CD4-positive, alpha-beta T cell (primary cell): Measurements from ENCODE around the gene LRRC55. TPM values are rescaled to one million over a fixed set of nuclear protein-coding genes. Genes with fewer than 3 reads are reported as not detected.

ENCODE experiments used
- ATAC-seq: fragments of 200-7000 bp; cut with Tn5 transposase; one replicate; pipeline ENCODE4 v1.10.0; 2022; ENCODE audit warnings: mild to moderate bottlenecking; ENCODE audit not compliant: poor library complexity
- CTCF ChIA-PET: fragments of 350-600 bp; sonication (Branson Sonifier 250); formaldehyde crosslinking; loops from one replicate; lab custom pipeline; 2021; ENCODE audit warnings: antibody characterized with exemption, inconsistent platforms; lab: Charles Lee
- POLR2A ChIA-PET: fragments of 350-600 bp; sonication (Branson Sonifier 250); formaldehyde crosslinking; loops from one replicate; lab custom pipeline; 2021; ENCODE audit warnings: antibody characterized with exemption, inconsistent platforms; lab: Charles Lee
- DNase-seq, 14 experiments: peaks; one replicate each; pipeline ENCODE4 v3.0.0-alpha.2; 2013 to 2020; ENCODE audit warnings: mixed read lengths in 2 of 14
- H3K27ac ChIP-seq, 2 donors: one replicate each; pipeline versions ENCODE4 v1.5.1 to v1.7.0; 2013; ENCODE audit warnings: low read length in 2 of 2, low read depth in 1 of 2, mild to moderate bottlenecking in 1 of 2
- H3K27me3 ChIP-seq, 2 experiments: 1 replicate in 1 of 2; 2 replicates in 1 of 2; pipeline versions ENCODE4 v1.6.1 to v1.7.0; 2013; ENCODE audit warnings: low read length in 2 of 2, control low read depth in 1 of 2, mild to moderate bottlenecking in 1 of 2, moderate library complexity in 1 of 2; ENCODE audit not compliant: insufficient read depth in 2 of 2, control insufficient read depth in 1 of 2
- H3K36me3 ChIP-seq: one replicate; pipeline ENCODE4 v1.6.1; 2013; ENCODE audit warnings: low read length, control low read depth; ENCODE audit not compliant: insufficient read depth
- H3K4me1 ChIP-seq: one replicate; pipeline ENCODE4 v1.6.1; 2013; ENCODE audit warnings: low read length, control low read depth; ENCODE audit not compliant: insufficient read depth
- H3K4me3 ChIP-seq: one replicate; pipeline ENCODE4 v1.5.1; 2013; ENCODE audit warnings: mild to moderate bottlenecking, low read length, moderate library complexity
- H3K9me3 ChIP-seq, 2 experiments: 1 replicate in 1 of 2; 2 replicates in 1 of 2; pipeline versions ENCODE4 v1.6.1 to v1.7.0; 2013; ENCODE audit warnings: low read length in 2 of 2, mild to moderate bottlenecking in 2 of 2, control low read depth in 1 of 2, moderate library complexity in 1 of 2; ENCODE audit not compliant: control insufficient read depth in 1 of 2, insufficient read depth in 1 of 2
- H3K27ac Mint-ChIP-seq: one replicate; pipeline ENCODE4 v1.8.0; 2020; ENCODE audit warnings: mixed read lengths
- H3K27me3 Mint-ChIP-seq: one replicate; pipeline ENCODE4 v1.8.0; 2021; ENCODE audit warnings: mixed read lengths
- H3K36me3 Mint-ChIP-seq: one replicate; pipeline ENCODE4 v1.8.0; 2021; ENCODE audit warnings: low read depth, mixed read lengths
- H3K4me1 Mint-ChIP-seq: one replicate; pipeline ENCODE4 v1.8.0; 2021; ENCODE audit warnings: low read depth, mixed read lengths
- H3K4me3 Mint-ChIP-seq: one replicate; pipeline ENCODE4 v1.8.0; 2020; ENCODE audit warnings: mild to moderate bottlenecking, mixed read lengths
- H3K9me3 Mint-ChIP-seq: one replicate; pipeline ENCODE4 v1.8.0; 2020; ENCODE audit warnings: mixed read lengths
- intact Hi-C, 2 experiments: fragments of 100-400 bp; cut with DNase I in 1 of 2; cut with micrococcal nuclease in 1 of 2; formaldehyde crosslinking; loops; one replicate each; pipeline versions ENCODE4 v1.15.1 to v1.9.0; 2023 to 2025; cut with DNase I, micrococcal nuclease
- total RNA-seq, 174 experiments: library from RNA in 2 of 174; stranded (reverse) in 2 of 174; gene quantifications; one replicate each; pipeline ENCODE4 v1.2.3 and lab custom pipeline; 2021 to 2026
- TF ChIP-seq, protein P1 (sequence below): fragments of 200-600 bp; IDR thresholded peaks from one replicate; pipeline ENCODE4 v1.8.0; 2022; ENCODE audit warnings: antibody characterized with exemption, mild to moderate bottlenecking

Gene LRRC55
- total RNA-seq, 2 experiments from 2014 or later = not detected

GRCh38 chr11:57230791-57231538 is 49.2 kb downstream of the LRRC55 start:
- H3K27me3 Mint-ChIP-seq = peaks cover 66% of the 10 kb centered on the region
- no peaks in the 10 kb centered on the region for H3K9me3 ChIP-seq
- H3K27ac Mint-ChIP-seq = no peak overlapping the region
- POLR2A ChIA-PET = no interaction called here
- H3K36me3 Mint-ChIP-seq = no peaks in the 10 kb centered on the region
- intact Hi-C loops = no loop called here
- no peak for DNase-seq
- CTCF ChIA-PET = no interaction called here
- TF ChIP-seq, protein P1, sequence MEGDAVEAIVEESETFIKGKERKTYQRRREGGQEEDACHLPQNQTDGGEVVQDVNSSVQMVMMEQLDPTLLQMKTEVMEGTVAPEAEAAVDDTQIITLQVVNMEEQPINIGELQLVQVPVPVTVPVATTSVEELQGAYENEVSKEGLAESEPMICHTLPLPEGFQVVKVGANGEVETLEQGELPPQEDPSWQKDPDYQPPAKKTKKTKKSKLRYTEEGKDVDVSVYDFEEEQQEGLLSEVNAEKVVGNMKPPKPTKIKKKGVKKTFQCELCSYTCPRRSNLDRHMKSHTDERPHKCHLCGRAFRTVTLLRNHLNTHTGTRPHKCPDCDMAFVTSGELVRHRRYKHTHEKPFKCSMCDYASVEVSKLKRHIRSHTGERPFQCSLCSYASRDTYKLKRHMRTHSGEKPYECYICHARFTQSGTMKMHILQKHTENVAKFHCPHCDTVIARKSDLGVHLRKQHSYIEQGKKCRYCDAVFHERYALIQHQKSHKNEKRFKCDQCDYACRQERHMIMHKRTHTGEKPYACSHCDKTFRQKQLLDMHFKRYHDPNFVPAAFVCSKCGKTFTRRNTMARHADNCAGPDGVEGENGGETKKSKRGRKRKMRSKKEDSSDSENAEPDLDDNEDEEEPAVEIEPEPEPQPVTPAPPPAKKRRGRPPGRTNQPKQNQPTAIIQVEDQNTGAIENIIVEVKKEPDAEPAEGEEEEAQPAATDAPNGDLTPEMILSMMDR = no peak
- no peak overlapping the region for H3K27ac ChIP-seq
- no peaks in the 10 kb centered on the region for H3K36me3 ChIP-seq
- H3K4me1 ChIP-seq = no peaks in the 10 kb centered on the region
- peaks cover 31 to 42% of the 10 kb centered on the region in 2 experiments for H3K27me3 ChIP-seq
- ATAC-seq = no peak
- no peaks in the 10 kb centered on the region for H3K4me1 Mint-ChIP-seq
- no peak overlapping the region for H3K4me3 ChIP-seq
- no peaks in the 10 kb centered on the region for H3K9me3 Mint-ChIP-seq
- H3K4me3 Mint-ChIP-seq = no peak overlapping the region

GRCh38 chr11:57231539-57232253 is 49.9 kb downstream of the LRRC55 start:
- Mint-ChIP-seq H3K36me3 (no peaks in the 10 kb centered on the region), H3K4me3 (no peak overlapping the region), H3K27ac (no peak overlapping the region), H3K4me1 (no peaks in the 10 kb centered on the region), H3K9me3 (no peaks in the 10 kb centered on the region), H3K27me3 (peaks cover 73% of the 10 kb centered on the region)
- TF ChIP-seq, protein P1 = no peak
- no peak for DNase-seq
- ChIA-PET POLR2A (no interaction called here), CTCF (no interaction called here)
- no peaks in the 10 kb centered on the region for H3K36me3 ChIP-seq
- peaks cover 33 to 48% of the 10 kb centered on the region in 2 experiments for H3K27me3 ChIP-seq
- H3K27ac ChIP-seq = no peak overlapping the region
- no peak overlapping the region for H3K4me3 ChIP-seq
- H3K4me1 ChIP-seq = no peaks in the 10 kb centered on the region
- no peak for ATAC-seq
- intact Hi-C loops = no loop called here
- no peaks in the 10 kb centered on the region for H3K9me3 ChIP-seq

- no peaks in the 10 kb centered on the region for H3K36me3 ChIP-seq
- Mint-ChIP-seq H3K27me3 (peaks cover 88% of the 10 kb centered on the region), H3K4me1 (no peaks in the 10 kb centered on the region), H3K27ac (no peak overlapping the region), H3K36me3 (no peaks in the 10 kb centered on the region), H3K4me3 (no peak overlapping the region), H3K9me3 (no peaks in the 10 kb centered on the region)
- no peaks in the 10 kb centered on the region for H3K9me3 ChIP-seq
- H3K4me3 ChIP-seq = no peak overlapping the region
- ATAC-seq = no peak
- no peak overlapping the region for H3K27ac ChIP-seq
- intact Hi-C loops = no loop called here
- TF ChIP-seq, protein P1 = no peak
- ChIA-PET CTCF (no interaction called here), POLR2A (no interaction called here)
- H3K27me3 ChIP-seq = peaks cover 39 to 59% of the 10 kb centered on the region in 2 experiments
- DNase-seq = no peak
- H3K4me1 ChIP-seq = no peaks in the 10 kb centered on the region
Measured at GRCh38 chr11:57233702-57234101, 51.9 kb downstream of the LRRC55 start.
